T-helper 2 cell (primary cell): ENCODE measurements around the gene RNF186.
A peak's percentile ranks its signal among the peaks of the same experiment; 100 is the strongest.
"Not testable (repeated sequence)": the region's sequence is repeated elsewhere in the genome, so short reads cannot be mapped to it uniquely, and the experiment has no call there.

Experiments used
- DNase-seq, 5 experiments: peaks; one replicate each; pipeline versions ENCODE4 v3.0.0 to v3.0.0-alpha.2; 2012 to 2022
- total RNA-seq, 2 donors: gene quantifications; one replicate each; lab custom pipeline; 2026; lab: John Stamatoyannopoulos, UW

Gene RNF186, protein sequence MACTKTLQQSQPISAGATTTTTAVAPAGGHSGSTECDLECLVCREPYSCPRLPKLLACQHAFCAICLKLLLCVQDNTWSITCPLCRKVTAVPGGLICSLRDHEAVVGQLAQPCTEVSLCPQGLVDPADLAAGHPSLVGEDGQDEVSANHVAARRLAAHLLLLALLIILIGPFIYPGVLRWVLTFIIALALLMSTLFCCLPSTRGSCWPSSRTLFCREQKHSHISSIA
- 0 reads per million in 2 donors for total RNA-seq

DNA sequence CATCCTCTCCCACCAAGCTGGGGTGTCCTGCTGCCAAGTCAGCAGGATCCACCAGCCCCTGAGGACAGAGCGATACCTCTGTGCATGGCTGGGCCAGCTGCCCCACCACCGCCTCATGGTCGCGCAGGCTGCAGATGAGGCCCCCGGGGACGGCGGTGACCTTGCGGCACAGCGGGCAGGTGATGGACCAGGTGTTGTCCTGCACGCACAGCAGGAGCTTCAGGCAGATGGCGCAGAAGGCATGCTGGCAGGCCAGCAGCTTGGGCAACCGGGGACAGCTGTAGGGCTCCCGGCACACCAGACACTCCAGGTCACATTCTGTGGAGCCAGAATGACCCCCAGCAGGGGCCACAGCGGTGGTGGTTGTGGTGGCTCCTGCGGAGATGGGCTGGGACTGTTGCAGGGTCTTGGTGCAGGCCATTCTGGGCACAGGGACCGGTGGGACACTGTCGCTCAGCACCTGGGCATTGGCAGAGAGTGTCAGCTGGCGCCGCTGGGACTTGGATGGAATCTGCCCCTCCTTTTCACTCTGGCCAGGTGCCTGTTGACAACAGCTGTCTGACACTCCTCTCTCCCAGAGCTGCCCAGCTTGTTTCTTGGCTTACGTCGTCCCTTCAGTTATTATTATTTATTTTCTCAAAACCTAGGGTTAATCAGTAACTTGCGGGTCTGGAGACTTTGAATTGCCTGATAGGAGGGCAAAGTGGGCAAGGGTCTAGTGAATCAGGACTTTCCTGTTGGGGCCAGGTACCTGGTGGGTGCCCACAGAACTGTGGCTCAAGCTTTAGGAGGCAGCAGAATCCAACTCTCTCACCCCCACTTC lies at the start of gene RNF186:
Gene RNF186 (minus strand): TSS at position 603 of the 823 bp plus-strand sequence. CDS start 182 bp downstream, at position 421.
- no peak for DNase-seq

DNA sequence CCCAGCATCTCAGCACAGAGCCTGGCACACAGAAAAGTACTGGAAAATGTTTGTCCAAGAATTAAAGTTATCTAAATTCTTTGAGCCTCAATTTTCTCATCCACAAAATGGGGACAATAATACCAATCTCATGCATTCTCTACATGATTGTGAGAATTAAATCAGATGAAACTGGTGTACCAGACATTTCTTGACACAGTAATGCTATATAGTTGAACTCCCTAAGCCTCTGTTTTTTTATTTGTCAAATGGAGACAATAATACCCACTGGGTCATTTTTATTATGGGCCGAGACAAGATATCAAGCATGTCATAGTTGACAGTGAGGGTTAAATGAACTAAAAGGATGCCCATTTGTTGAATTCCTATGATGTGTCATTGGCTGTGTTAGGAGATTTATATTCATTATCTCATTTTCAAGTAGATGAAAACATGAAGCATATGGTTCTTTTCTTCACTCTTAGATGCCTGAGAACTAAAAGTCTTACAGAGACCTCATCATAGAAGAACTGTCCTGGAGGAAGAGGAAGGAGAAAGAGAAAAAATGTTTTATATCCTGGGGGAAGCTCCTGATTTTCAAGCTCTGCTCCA lies 49.6 kb upstream of the RNF186 start:
- DNase-seq = no peak

DNA sequence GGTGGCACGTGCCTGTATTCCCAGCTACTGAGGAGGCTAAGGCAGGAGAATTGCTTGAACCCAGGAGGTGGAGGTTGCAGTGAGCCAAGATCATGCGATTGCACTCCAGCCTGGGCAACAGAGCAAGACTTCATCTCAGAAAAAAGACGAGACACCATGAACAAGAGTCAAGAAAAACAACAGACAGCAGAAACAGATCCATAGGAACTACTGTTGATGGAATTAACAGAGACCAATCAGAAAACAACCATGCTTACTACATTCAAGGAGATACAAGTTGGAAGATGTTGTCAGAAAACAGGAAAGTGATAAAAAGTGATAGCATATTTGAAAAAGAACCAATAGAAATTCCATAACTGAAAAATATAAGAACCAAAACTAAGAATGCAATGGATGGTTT lies 47.9 kb upstream of the RNF186 start:
- DNase-seq = no peak

DNA sequence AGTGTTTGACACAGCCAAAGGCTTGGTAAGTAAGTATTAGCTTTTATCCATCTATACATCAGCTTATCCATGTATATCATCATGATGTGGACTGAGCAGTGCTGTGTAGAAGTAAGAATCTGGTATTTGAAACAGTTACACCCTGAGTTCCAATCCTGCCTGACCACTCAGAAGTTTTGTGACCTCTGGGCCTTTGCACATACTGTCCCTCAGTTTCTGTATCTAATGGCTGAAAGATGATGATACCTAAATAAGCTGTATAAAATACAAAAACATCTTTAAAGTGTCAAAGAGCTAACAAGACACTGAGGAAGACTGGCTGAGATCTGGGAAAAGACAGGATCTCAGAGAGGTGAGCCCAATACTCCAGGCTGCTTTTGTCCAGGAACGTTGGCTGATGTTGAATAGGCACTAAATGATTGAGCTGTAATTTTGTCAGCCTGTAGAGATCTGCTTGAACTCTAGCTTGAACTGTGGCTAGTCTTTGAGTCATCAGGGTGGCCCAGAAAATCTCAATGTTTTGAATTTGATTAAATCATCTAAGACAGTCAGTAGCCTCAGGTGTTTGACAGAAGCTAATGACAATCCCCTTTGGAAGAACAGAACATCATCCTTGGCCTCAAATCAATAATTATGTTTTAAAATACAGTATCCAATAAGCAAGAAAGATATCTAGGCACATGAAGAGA lies 46.9 kb upstream of the RNF186 start:
- no peak for DNase-seq

DNA sequence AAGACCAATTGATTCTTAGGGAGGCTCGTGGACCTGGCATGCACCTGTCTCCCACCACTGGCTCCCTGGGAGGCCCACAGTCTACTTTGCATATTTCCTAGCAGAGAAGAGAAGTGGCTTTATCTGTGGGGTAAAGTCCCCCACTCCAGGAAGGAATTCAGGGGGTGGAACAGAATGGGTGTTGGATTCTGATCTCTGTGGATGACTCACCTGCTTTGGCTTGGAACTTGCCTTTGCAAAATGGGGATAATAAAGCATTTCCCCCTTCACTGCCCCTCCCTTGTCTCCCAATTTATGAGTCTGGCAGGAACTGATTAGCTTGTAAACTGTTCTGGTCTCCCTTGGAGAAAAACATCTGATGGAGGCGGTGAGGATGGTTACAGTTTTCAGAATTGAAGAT lies 46.0 kb upstream of the RNF186 start:
- DNase-seq = no peak

DNA sequence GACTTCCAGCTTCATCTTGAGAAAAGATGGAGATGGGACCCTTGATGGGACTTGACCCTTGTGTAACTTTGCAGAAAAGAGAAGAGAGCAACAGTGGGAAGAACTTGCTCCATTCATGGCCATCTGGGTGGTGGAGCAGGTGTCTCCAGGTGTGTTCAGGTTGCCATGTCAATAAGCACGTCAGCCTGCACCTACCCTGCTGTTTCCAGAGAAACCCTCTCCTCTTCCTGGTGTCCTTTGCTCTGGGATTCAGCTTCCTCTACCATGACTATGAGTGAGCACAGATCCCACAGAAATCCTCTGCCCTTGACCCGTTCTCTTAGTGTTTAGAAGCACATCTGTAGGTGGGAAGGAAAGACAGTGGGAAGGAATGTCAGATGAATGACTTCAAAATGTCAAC lies 45.3 kb upstream of the RNF186 start:
- DNase-seq = no peak

DNA sequence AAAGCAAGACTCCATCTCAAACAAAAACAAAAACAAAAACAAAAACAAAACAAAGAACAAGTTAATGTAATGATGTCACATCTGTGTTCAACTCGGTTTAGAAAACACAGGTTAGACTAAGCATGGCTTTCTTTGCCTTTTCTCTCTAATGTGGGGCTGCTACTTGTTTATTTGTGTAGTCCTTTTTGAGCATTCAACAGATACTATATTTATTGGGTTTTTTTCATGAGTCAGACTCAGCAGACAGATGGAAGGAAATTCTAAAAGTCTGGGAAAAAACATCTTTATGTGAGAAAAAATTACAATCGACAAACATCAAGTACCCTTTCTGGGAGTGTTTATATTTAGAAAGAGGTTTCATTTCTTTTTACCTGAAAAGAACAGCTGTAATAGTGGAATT lies 44.8 kb upstream of the RNF186 start:
- no peak for DNase-seq

DNA sequence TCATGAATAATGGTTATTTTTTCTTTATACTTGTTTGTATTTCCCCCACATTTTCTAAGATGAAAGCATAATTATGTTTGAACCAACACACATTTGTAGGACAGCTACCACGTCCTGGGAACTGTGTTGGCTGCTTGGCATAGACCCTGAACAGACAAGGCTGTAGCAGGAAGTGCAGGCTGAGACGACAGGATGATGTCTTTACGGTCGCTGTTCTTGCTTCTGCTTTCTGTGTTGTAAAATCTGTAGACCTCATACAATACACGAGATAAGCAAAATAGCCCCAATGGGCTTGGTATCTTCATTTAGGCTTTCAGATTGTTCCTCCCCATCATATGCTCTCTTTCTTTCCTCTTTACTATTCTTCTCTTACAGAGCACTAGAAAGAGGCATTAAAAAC lies 43.8 kb upstream of the RNF186 start:
- DNase-seq = no peak

DNA sequence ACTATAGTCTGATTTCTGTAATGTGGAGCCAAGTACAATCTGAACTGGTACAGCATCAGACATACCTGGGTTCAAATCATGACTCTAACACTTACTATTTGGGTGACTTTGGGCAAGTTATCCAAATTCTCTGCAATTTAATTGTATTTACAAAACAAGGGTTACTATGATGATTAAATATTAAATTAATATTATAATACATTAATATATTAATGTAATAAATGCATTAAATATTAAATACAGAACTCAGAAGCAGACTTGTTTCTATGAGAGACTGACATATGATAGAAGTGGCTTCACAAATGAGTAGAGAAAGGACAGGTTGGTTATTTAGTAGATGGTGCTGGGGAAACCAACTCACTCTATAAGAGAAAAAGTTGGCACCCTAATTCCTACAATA lies 39.8 kb upstream of the RNF186 start:
- DNase-seq = no peak

DNA sequence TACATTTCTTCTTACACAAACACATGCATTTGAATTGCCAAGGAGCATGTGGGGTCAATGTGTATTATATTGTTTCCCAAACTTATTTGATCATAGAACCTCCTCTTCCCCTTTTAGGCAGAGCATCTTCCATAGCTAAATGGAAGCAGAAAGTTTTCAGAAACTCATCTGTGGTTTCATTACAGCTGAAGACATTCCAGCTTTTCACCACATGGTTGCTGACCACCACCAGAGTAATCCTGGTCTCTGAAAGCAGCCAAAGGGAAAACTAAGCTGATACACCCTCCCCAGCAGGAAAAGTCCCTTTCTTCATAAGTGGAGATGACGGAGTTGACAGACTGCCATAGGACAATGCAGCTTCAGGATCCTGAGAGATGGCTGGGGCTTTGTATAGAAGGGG lies 37.0 kb upstream of the RNF186 start:
- no peak for DNase-seq

DNA sequence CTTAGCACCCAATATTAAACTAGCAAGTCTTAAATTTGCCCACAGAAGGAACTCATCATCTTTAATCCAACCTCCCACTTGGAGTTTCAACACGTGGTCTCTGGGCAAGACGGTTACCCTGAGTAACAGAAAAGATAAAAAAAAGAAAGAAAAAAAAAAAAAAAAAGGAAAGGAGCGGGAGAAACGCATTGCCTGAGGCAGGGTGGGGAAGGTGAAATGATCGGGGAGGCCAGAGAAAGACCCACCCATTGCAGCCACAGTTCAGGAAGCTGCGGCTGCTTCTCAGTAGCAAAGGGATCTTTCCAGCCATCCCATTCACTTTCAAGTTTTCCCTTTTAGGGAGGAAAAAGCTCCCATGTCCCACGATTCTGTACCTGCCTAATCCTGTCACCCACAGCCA lies 35.1 kb upstream of the RNF186 start:
- no peak for DNase-seq

DNA sequence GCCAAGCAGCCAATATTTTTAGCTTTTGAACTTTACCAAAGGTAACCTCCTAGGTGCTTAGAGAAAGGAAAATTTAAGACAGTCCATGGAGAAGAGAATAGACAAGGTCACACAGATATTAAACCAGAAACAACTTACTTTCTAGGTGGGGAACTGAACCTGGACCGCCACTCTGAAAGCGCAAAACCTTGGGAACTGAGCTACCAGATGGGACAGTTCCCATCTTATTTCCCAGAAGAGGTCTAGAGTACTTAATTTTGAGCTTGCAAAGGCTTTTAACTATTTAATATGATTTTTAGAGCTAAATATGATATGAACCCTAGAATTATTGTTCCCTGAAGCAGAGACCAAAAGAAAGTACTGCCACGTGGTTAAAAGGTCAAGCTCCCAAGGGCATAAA lies 34.2 kb upstream of the RNF186 start:
- not testable (repeated sequence) for DNase-seq

DNA sequence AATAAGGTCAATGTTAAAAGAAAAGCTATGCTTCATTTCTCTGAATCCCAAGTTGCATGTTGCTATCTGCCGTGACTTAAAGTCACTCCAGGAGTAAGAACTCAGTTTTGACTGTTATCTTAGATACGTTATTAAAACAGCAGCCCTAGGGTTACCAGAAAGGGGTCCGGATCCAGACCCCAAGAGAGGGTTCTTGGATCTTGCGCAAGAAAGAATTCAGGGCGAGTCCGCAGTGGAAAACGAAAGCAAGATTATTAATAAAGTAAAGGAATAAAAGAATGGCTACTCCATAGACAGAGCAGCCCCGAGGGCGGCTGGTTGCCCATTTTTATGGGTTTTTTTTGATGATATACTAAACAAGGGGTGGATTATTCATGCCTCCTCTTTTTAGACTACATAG lies 32.3 kb upstream of the RNF186 start:
- DNase-seq = not testable (repeated sequence)

DNA sequence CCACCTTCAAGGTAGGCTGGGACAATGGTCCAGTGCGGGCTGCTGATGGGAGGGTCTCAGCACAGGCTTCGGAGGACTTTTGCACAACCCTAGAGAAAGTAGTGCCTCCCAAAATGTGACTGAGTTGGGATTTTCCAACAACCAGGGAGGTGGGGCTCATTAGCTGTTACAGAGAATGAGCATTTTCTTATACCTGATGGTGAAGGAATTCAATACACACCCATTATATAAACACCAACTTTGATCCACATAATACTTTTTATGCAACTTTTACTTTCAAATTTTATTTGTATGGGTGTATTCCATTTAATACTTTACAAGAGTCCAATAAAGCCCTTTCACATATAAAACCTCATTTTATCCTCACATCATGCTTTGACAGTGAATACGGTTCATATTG lies 31.3 kb upstream of the RNF186 start:
- DNase-seq = no peak

DNA sequence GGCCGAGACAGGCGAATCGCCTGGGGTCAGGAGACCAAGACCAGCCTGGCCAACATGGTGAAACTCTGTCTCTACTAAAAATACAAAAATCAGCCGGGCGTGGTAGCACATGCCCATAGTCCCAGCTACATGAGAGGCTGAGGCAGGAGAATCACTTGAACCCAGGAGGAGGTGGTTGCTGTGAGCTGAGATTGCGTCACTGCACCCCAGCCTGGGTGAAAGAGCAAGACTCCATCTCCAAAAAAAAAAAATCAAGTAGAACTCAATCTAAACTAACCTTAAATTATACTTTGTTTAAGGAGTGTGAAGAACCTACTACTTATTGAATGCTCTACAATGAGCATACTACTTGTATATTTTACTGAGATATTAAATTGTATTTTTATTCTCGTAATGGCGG lies 30.5 kb upstream of the RNF186 start:
- DNase-seq = no peak

DNA sequence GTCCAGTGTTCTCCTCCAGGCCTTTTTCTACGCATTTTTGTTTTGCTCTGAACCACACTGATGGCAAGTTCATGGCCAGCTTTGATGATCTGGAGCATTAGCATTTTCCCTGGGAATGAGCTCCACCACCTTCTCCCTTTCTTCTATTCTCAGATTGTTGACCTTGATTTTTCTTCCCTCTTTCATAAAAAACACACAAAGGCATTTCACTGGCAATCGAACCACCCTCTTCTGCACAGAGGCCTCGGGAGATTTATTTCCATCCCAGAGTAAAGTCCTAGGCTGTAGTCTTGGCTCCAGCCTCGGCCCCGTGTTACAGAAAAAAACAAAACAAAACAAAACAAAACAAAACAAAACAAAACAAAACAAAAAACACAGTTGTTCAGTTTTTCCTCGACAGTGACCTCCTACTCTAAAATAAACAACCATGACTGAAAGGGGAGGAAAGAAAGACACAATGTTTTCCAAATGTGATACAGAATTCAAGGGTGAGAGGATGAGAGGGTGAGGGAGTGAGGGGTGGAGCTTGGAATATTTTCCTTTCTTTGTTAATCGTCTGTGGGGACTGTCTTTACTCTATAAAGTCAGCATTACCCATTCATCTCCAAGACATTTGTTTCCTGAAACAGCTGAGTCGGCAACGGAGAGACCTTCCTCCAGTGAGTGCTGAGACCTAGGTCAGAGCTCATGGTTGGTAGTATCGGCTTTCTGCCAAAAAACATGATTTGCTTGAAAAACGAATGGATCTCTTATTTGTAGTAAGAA lies 29.8 kb upstream of the RNF186 start:
- DNase-seq = no peak

DNA sequence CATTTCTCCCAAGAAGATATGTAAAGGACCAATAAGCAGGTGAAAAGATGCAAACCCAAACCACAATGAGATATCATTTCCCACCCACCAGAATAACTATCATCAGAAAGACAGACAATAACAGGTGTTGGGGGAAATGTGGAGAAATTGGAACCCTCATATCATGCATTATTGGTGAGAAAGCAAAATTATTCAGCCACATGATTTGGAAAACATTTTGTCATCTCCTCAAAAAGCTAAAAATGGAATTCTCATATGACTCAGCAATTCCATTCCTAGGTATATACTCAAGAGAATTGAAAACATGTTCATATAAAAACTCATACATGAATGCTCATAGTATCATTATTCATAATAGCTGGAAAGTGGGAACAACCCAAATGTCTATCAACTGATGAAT lies 25.1 kb upstream of the RNF186 start:
- no peak for DNase-seq

DNA sequence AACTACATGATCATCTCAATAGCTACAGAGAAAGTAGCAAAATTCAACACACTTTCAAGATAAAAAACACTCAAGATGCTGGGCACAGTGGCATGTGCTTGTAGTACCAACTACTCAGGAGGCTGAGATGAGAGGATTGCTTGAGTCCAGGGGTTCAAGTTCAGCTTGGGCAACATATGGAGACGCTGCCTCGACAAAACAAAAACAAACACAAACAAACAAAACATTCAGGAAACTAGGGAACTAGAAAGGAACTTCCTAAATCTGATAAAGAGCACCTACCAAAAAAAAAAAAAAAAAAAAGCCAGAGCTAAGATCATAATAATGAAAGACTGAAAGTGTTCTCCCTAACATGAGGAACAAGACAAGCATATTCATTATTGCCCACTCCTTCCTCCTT lies 22.8 kb upstream of the RNF186 start:
- no peak for DNase-seq

DNA sequence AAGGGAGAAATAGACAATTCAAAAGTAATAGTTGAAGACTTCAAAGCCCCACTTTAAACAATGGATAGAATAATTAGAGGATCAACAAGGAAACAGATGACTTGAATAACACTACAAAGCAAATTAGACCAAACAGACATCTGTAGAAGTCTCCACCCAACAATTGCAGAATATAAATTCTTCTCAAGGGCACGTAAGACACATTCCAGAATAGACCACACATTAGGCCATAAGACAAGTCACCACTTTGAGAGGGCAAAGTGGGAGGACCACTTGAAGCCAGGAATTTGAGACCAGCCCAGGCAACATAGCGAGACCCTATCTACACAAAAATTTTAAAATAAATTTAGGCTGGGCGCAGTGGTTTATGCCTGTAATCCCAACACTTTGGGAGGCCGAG lies 20.5 kb upstream of the RNF186 start:
- no peak for DNase-seq

DNA sequence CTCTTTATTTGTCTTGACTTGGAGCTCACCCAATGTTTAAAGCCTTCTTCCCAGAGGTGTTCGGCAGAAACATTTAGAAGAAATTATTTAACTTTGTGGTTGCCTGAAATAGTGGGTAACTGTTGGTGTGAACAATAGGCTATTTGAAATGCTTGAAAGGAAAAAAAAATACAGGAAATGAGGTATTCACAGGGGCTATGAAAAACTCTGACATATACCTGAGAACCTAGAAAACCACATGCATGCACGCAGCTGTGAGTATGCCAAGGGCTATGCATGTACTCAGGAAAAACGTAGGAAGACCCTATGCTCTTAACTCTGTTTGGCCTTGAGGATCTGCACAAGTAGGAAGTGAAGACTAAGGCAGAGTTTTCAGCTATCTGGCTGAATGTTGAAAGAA lies 16.4 kb upstream of the RNF186 start:
- DNase-seq = no peak

DNA sequence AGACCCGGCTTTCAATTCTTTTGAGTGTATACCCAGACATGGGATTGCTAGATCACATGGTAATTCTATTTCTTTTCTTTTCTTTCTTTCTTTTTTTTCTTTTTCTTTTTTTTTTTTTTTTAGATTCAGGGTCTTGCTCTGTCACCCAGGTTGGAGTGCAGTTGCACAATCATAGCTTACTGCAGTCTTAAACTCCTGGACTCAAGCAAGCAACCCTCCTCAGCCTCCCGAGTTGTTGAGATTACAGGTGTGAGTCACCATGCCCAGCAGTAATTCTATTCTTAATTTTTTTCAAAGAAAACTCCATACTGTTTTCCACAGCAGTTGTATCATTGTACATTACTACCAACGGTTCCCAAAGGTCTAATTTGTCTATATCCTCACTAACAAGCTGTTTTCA lies 13.5 kb upstream of the RNF186 start:
- DNase-seq = no peak

DNA sequence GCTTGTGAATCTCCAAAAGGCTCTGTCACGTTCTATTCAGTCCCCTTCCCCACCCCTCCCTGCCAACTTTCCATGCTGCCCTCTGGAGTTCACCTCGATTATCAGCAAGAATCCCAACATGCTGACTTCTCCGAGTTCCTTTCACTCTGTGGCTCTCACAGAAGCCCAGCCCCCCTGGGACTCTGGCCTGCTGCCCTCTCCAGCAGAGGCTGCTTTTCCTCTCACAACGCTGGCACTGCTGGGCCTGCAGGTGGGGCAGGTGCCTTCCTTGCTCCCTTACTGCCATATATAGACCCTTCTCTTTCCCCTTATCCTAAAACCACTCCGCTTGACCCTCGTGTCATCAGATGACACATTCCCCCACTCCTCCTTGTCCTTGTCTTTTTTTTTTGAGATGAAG lies 10.2 kb upstream of the RNF186 start:
- no peak for DNase-seq

DNA sequence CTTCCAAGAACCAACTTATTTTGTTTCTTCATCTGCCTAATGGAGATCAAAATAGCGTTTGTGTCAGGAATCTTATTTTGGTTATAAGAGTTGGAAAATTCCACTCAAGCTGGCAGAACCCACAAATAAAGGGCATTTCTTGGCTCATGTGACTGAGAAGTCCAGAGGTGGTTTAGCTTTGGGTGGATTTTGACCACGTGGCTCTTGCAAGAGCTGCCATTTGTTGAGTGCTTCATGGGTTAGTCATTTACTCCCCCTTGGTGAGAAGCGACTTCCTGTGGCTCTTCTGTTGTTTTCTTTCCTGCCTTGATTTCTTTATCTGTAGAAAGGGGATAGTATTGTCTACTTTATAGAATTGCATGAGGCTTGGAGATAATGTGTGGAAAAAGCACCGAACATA lies 9.5 kb upstream of the RNF186 start:
- peak in 1 of 5 experiments; percentile 58 for DNase-seq
